Hematopoietic multipotent progenitor cell (in vitro differentiated cells): Measurements from ENCODE around the gene ADAM8. TPM values are rescaled to one million over a fixed set of nuclear protein-coding genes. Genes with fewer than 3 reads are reported as not detected.
A peak's percentile ranks its signal among the peaks of the same experiment; 100 is the strongest.

Experiments
- DNase-seq, 3 donors: peaks; one replicate each; pipeline ENCODE4 v3.0.0-alpha.2; 2011 to 2015; ENCODE audit warnings: low read depth in 2 of 3, low spot score in 2 of 3
- total RNA-seq: library from RNA; depleted of rRNA; stranded (reverse); fragments of >200 nt; gene quantifications from one replicate; pipeline ENCODE4 v1.2.3, GENCODE V29; 2012

The ADAM8 gene
- total RNA-seq, 1 donor, result 146 TPM

DNA sequence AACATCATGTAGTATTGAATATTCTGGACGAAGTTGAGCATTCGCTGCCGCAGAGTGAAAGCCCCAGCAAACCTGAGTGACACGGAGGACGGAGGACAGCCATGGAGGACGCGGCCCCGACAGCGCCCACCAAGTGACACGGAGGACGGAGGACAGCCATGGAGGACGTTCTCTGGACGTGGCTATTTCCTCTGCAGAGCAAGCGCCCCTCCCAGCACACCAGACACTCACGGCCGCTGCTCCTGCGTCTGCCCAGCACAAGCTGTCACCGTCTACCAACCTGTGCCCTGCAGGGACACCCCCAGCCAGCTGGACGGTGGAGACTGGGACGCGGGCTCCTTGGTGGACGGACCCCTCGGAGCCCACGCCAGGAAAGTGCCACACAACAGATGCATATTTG lies 7.3 kb upstream of the ADAM8 start:
- DNase-seq, result no peak

DNA sequence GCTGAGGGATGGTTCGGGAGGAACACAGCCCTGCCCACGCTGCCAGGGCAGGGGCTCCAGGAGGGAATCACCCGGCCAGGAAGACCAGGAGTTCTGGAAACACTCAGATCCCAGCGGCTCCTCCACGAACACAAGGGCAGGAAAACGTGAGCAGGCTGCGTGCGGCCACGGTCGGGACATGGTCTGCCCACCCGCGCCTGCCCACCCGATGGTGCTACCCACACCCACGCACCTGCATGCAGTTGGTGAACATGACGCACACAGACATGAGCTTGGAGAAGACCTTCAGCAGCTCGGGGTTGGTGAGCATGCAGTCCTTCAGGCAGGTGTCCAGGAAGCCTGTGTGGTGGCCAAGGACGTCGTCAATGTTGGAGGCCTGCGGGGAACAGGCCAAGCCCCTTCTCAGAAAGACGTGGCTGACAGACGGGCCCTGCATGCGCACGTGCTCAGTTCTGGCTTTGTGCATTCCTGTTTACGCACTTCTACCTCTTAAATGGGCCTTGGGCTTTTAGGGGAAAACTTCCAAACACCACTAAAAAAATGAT lies 6.2 kb upstream of the ADAM8 start:
- no peak for DNase-seq

DNA sequence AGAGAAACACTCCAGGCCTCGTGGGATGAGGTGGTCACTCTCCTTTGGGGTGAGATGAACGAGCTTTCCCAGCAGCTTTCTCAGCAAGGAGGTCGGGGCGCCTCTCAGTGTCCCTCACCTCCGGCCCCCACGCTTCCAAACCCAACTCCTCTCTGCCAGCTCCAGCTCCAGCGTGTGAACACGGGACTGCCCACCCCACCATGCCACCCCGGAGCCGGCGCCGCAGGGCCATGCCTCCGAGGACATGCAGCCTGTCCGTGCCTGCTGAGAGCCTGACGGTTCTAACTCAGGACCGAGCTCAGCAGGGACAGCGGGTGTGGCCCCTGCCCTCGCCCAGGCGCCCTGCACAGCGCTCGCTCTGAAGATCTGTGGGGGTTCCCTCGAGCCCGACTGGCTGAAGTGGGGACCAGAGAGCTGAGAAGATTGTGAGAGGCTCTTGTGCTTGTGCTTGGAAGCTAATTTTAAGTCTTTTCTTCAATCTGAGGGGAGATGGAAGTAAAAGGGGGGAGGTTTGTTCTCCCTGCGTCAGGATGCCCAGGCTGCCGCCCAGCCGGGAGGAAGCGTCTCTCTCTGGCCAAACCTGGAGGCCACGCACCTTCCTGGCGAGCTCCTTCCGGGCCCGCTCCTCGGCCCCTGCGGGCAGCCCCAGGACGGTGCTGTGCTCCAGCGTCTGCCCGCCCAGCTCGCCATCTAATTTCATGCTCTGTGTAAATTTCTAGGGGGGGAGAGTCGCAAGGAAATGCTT lies 5.1 kb upstream of the ADAM8 start:
- DNase-seq, result no peak

DNA sequence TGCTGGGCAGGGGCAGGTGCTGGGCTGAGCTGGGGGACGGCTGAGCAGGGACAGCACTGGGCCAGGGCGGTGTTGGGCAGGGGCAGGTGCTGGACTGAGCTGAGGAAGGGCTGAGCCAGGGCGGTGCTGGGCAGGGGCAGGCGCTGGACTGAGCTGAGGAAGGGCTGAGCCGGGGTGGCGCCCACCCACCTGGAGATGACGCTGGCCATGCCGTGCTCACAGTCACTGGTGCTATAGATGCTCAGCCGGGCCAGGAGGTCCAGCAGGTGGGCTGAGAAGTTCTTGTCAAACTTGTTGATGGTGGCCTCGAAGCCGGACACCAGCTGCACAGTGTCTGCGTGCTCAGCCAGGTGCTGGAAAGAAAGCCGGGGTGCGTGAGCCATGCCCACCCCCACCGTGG lies 4.4 kb upstream of the ADAM8 start:
- DNase-seq, result no peak

DNA sequence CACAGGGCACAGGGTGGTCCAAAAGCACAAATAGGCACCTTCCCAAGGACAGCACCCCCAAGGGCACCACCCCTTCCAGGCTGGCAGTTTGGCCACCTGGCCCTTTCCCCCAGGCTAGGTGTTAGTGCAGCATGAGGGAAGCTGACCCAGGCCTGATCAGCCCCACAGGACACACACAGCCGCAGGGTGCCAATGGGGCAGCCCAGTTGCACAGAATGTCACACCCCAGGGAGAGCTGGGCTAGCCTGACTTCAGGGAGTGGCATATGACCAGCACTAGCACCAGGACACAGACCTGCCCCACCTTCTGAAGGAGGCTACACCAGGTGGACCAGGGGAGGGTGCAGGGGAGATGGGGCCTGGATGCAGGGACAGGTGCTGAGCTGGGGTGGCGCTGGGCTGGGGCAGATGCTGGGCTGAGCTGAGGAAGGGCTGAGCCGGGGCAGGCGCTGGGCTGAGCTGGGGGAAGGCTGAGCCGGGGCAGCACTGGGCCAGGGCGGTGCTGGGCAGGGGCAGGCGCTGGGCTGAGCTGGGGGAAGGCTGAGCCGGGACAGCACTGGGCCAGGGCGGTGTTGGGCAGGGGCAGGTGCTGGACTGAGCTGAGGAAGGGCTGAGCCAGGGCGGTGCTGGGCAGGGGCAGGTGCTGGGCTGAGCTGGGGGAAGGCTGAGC lies 3.9 kb upstream of the ADAM8 start:
- DNase-seq, result no peak

DNA sequence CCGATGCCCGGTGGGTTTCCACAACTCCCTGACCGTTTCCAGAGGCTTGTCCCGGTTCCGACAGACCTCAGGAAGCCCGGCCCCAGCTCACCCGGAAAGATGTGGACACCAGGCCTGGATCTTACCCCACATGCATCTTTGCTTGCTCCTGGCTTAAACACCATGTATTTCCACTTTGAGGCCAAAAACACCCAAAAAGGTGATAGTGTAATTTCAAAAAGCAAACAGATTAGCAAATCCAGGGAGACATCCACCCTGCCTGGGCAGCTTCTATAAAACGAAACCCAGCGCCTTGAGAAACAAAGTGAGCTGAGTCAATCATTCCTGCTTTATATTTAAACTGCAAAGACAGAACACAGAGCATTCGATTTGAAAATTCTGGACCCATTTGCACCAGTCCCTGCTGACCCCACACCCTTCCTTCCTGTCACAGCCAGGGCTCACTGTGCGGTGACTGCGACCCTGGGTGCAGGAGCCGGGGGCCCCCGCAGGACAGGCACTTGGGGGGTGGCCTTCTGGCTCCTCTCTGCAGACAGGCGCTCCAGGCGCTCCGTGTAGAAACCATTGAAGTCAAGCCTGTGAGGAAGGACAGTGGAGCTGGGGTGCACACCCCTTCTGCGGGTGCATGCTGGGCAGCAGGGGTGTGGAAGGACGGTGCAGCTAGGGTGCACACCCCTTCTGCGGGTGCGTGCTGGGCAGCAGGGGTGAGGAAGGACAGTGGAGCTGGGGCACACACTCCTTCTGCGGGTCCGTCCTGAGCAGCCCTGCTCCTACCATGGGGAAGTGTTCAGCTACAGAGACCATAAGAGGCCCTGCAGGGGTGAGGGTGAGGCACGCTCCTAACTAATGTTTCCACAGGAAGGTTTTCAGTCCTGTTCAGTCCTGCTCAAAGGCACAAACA lies 2.9 kb upstream of the ADAM8 start:
- peak in 2 of 3 donors; percentile 20 to 51 for DNase-seq

DNA sequence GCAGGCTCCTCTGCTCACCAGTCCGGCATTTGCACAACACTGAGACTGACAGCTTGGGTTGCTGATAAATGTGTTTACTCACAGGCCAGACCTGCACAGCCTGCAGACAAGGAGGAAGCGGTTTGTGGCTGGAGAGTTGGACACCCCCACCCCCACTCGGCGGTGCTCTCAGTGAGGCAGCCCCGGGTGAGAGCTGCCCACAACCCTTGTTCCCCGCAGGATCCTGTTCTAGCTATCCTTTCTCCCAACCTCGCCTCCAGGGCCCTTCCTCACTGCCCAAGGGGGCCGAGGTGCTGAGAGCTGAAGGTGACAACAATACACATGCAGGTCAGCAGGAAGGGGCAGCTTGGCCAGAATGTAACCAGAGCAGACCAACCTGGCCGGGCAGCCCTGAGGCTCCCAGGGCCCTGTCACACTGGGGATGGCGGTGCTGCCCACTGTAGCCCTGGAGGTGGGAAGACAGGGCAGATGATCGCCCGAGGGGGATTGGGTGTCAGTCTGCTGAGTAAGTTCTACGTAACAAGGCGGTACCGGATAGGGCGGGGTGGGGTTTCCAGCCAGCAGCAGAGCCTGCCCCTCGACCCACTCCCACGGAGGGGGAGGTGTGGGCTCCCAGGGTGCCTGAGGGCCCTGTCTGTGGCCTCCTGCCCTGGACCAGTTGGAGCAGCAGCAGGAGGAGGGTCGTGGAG lies 2.1 kb upstream of the ADAM8 start:
- DNase-seq, result peak in 2 of 3 donors; percentile 88 to 95

DNA sequence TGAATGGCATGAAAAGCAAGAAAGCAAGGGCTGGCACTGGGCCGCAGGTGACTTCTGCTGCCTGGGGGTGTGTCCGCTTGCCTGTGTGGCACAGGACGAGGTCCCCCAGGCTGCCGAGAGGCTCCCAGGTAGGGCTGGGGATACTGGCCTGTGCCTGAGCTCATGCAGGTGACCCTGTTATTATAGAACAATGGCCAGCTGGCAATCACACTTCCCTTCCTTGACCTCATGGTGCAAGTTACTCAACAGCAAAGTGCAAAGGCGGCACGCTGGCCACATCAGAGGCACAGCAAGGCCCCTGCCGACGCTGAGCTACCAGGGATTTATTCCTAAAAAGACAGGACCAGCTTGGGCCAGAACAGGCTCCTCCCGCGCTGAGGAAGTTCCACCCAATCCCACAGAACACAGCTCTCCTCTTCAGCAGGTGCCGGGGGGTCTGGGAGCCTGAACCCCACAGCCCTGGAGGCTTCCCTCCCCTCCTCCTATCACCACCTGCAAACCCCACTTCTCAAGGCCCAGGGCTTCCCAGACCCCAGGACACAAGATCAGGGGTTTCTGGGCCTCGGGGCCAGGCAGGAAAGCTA lies 1.4 kb upstream of the ADAM8 start:
- no peak for DNase-seq

DNA sequence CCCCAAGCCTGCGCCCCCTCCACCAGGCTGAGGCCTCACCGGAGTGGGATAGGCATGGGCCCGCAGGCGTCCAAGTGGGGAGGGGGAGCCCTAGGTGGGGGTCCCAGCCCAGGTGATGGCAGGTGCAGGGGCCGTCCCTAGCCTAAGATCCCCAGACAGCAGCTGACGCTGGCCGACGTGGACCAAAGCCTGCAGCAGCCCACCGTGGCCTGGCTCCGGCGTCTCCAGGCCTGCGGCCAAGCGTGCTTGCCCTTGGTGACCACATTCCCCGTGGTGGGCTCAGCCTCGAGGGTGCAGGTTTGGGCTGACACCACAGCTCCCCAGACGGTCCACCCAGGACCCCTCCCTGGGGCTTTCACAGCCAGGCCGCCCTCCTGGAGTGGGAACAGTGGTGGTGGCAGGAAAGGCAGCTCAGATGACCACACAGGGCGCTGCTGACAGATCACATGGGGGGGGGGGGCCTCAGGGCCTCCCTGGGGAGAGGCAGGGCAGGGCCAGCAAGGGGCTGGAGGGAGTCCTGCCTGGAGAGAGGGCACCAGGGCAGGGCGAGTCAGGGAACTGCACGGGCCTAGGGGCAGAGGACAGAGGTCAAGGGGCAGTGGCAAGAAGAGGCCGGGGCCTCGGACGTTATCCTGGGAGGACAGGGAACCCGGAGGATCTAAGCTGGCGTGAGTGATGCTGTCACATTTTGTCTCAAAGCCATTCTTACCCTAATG lies 767 bp upstream of the ADAM8 start:
- no peak for DNase-seq

DNA sequence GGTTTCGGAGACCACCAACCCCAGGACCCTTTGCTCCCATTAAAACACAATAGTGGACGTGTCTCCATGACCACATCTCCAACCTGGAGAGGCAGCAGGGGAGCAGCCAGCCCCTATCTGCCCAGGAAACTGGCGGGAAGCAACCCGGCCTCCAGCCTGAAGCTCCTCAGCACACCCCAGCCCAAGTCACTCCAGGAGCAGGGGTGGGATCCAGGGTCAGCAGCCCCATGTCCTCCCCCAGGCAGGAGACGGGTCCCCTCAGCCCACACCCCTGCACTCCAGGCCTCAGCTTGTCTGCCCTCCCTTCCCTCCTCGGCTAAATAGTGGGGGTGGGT lies 601 bp downstream of the ADAM8 start:
- DNase-seq, result no peak

DNA sequence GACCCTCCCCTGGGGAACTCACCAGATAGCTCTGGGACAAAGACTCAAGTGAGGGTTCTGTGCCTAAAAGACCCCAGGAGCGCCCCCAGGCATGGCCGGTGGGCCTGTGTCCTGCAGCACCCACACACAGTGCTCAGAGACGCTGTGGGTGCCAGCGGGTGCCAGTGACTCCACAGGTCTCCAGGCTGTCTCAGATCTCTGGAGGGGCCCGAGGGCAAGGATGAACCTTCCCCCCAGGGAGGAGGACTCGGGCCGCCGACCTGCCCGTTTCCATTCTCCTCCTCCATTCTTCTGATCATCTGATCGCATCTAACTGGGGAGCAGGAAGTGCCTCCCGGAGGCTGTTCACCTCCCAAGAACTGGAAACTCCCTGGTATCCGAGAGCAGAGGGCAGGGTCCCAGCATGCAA lies 980 bp downstream of the ADAM8 start:
- DNase-seq, result peak in 2 of 3 donors; percentile 44 to 61

DNA sequence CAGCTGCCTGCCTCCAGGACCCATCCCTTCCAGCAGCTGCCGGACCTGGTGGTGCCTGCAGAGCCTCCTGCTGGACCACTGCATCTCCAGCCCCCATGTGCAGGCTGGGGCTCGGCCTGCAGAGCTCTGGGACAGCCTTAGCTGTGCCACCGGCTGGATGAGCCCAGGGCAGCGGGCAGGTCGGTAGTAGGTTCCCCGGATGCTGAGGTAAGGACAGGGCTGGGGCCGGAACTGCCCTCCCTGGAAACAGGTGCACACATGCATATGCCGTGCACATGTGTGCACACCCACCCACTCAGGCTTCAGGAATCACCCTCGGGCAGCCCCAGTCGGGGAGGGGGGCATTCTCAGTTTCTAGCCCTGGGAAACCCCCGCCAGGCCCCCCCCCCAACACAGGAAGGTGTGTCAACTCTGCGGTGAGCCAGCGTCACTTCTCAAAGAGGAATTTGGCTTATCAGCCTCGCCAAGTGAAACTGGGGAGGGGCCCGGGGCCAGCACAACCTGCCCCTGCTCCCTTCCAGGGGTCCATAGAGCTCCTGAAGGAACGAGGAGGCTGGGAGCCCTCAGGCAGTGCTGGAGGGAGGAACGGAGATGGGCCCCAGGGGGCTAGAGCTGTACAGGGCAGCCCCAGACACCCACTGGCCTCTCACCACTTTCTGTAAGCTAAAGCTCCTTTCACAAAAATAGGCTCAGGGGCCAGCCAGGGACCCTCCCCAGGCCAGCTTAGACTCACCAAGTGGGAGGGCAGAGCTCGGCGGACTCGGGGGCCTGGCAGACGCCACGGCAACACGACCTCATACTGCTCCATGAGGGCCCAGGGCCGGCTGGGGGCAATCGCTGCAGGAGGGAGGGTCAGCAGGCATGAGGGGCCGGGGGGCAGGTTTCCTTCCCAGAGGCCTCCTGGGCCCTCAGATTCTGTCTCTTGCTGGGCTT lies 1.7 kb downstream of the ADAM8 start:
- DNase-seq, result peak; percentile 63 to 94 (median 93)

DNA sequence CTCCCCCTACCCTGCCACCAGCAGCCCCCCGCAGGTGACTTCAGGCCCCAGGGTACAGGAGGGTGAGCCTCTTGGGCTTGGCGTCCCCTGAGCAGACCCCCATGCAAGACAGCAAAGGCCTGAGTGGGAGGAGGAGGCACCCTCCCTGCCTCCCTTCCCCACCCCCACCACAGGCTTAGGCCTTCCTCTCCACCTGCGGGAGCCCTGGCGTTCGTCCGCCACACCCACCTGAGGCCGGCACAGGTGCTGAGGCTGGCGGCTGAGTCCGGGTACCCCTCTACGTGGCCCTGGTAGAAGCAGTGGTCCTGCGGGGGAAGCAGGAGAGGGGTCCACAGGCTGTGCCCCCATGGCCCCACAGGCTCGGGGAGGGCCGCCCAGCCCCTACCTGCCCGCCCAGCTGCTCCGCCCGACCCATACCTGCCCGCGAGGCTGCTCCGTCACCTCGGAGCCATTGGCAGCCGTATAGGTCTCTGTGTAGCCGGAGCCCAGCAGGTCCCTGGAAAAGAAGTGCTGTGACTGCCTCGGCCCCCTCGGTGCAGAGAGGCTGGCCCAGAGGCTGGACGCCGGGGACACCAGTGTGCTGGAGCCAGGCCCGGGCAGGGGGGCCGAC lies 3.0 kb downstream of the ADAM8 start:
- no peak for DNase-seq

DNA sequence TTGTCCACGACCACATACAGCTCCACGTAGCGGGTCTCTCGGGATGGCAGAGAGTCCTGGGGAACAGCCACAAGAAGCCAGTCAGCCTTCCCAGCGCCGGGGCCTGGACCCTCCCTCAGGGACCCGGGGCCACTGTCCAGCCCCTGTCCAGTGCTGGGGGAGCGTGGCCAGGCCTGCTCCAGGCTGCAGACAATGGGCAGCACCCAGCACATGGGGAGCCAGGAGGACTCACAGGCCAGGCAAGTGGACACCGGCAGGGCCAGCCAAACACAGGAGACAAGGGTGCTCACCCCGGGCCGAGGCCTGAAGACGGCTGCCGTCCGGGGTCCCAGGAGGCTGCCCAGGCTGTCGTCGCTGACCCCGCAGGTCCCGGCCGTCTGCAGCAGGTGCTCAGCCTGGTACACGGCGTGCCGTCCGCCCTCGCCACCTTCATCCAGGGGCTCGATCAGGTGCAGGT lies 3.7 kb downstream of the ADAM8 start:
- DNase-seq, result no peak

DNA sequence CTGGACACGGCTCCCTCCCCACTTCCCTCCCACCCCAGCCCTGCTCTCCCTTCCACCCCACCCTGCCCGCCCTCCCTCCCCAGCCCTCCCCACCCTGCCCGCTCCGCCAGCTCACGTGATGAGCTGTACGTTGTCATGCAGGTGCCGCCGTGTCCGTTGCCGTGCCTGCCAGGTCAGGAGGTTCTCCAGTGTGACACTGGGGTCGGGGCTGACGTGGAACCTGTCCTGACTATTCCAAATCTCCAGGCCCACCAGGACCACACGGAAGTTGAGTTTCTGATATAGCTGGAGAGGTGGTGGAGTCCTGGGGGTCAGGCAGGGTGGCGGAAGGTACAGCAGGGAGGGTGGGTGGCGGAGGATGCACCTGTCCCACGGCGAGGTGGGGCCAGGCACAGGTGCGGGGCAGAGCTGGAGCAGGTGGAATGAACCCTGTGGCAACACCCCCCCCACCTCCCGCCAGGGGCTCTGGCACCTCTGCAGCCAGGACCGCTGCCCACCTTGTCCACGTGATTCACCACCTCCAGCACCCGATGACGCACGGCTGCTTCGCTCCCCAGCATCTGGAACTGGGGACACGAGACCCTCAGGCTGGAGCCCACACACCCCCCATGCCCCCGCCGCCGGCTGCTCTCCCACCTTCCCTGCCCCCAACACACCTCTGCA lies 4.2 kb downstream of the ADAM8 start:
- DNase-seq, result no peak

DNA sequence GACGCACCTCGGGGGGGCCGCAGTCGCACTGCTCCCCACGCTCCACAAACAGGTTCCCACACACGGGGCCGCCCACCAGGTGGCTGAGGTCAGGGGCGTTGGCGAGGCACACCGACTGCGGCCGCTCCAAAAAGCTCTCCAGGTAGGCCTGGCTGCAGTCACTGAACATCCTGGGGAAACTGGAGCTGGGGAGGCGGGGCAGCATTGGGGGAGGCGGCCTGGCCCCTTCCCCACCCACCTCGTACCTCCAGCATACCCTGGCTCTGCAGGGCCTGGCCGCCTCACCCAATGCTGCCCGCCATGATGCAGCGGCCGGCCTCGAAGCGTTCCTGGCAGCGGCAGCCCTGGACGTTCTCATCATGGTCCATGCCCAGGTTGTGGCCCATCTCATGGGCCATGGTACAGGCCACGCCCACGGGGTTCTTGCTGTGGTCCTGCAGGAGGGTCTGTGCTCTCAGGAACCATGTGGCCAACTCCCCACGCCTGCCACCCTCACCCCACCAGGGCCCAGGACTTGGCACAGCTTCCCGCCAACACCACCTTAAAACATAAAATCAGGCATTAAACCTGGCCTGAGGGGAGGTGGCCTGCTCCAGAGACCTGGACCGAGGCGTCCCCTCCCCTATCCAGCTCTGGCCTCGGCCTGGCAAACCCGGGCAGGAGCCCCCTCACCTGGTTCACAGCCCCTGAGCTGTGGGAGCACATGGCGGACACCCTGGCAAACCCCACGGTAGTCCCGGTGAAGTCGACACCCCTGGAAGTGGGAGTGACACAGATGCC lies 5.0 kb downstream of the ADAM8 start:
- no peak for DNase-seq
